ENCODE measurements around the gene HOXB13. TPM values are rescaled to one million over a fixed set of nuclear protein-coding genes. Genes with fewer than 3 reads are reported as not detected.

HOXB13 gene
- total and polyA plus RNA-seq, 2 experiments from 2014 or later, result not detected

DNA sequence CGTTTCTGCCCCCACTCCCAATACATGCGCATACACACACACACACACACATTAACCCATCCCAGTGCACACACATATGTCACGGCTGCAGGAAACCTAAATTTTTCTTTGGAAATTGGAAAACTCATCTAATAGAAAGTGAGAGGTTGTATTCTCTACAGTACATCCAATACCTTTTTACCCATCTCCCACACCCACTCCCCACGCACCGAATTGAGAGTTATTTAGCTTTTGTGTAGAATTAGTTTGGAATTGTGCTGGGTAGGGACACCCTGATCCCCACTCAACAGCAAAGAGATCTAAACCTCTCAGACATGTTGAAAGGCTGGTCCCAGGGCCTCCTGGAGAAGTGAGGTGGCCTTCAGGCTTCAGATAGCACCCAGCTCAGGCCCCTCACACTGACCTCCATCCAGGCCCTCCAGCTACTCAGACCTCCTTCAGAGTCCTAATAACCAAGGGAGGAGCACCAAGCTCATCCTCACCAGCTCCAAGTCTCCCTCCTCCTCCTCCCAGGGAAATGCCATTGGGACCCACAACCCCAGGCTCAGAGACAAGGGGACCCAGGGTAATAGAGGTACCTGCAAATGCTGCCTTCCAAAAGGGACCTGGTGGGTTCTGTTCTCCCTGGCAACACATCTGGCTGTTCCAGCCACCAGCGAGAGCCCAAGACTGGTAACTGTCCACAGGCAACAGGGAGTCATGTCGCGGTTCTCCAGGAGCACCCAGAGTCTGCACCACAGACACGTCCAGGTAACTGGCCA, 955 bp downstream of the HOXB13 start:
- no peaks in the 10 kb centered on the region for H3K79me2 ChIP-seq (replicated peaks; ENCODE audit: insufficient read depth)
- peak; percentile 52 for TF ChIP-seq EZH2 (IDR thresholded peaks at IDR 0.05; ENCODE audit: low read depth, unreplicated experiment)
- TF ChIP-seq, protein P1, sequence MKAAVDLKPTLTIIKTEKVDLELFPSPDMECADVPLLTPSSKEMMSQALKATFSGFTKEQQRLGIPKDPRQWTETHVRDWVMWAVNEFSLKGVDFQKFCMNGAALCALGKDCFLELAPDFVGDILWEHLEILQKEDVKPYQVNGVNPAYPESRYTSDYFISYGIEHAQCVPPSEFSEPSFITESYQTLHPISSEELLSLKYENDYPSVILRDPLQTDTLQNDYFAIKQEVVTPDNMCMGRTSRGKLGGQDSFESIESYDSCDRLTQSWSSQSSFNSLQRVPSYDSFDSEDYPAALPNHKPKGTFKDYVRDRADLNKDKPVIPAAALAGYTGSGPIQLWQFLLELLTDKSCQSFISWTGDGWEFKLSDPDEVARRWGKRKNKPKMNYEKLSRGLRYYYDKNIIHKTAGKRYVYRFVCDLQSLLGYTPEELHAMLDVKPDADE (IDR thresholded peaks at IDR 0.05), result no peak
- TF ChIP-seq, protein P2, sequence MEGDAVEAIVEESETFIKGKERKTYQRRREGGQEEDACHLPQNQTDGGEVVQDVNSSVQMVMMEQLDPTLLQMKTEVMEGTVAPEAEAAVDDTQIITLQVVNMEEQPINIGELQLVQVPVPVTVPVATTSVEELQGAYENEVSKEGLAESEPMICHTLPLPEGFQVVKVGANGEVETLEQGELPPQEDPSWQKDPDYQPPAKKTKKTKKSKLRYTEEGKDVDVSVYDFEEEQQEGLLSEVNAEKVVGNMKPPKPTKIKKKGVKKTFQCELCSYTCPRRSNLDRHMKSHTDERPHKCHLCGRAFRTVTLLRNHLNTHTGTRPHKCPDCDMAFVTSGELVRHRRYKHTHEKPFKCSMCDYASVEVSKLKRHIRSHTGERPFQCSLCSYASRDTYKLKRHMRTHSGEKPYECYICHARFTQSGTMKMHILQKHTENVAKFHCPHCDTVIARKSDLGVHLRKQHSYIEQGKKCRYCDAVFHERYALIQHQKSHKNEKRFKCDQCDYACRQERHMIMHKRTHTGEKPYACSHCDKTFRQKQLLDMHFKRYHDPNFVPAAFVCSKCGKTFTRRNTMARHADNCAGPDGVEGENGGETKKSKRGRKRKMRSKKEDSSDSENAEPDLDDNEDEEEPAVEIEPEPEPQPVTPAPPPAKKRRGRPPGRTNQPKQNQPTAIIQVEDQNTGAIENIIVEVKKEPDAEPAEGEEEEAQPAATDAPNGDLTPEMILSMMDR (conservative IDR thresholded peaks at IDR 0.05; ENCODE audit: low read depth in 2 of 2), result no peak
- TF ChIP-seq CREB1 (CRISPR knock-in tag; IDR thresholded peaks at IDR 0.05; ENCODE audit: low read depth), result no peak
- DNase-seq (ENCODE audit: low spot score) (no peak), ATAC-seq (no peak)
- H2AFZ ChIP-seq, result no peak overlapping the region
- no peaks in the 10 kb centered on the region for H3K36me3 ChIP-seq (ENCODE audit: insufficient read depth)
- Mint-ChIP-seq H3K4me1 (peaks cover 23% of the 10 kb centered on the region), H3K9me3 (no peaks in the 10 kb centered on the region), H3K27ac (no peak overlapping the region), H3K36me3 (ENCODE audit: low read depth) (peaks cover 3% of the 10 kb centered on the region; the same call in 1 of the 3 replicates), H3K4me3 (peak overlapping the region; percentile 65; the same call in 2 of the 3 replicates), H3K27me3 (ENCODE audit: insufficient read depth, low read depth, poor library complexity) (peaks cover 100% of the 10 kb centered on the region)
- no peak overlapping the region for H3K4me3 ChIP-seq
- peaks cover 61% of the 10 kb centered on the region for H4K20me1 ChIP-seq (replicated peaks; ENCODE audit: insufficient read depth)
- H3K4me2 ChIP-seq, result no peak overlapping the region
- no peaks in the 10 kb centered on the region for H3K9me2 ChIP-seq (ENCODE audit: insufficient read depth)
- H3K4me1 ChIP-seq (ENCODE audit: insufficient read depth), result peaks cover 27% of the 10 kb centered on the region; the same call in 1 of the 2 replicates
- H3K27ac ChIP-seq (ENCODE audit: low read depth), result no peak overlapping the region
- H3K27me3 ChIP-seq (ENCODE audit: insufficient read depth), result peaks cover 100% of the 10 kb centered on the region
- H3F3A ChIP-seq (replicated peaks; ENCODE audit: low read depth), result peaks cover 30% of the 10 kb centered on the region

DNA sequence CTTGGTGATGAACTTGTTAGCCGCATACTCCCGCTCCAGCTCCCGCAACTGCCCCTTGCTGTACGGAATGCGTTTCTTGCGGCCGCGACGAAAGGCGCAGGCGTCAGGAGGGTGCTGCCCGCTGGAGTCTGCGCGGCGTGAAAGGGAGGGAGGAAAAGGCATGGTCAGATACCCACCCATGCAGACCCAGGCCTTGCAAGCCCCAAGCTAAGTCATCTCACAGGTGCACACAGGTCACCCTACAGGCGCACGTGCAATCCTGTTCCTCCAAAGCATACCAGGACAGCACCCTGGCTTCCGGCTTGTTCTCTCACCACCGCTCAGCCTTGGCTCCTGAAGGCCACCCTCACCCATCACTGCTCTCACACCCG, 1.6 kb downstream of the HOXB13 start:
- no peaks in the 10 kb centered on the region for H3K79me2 ChIP-seq (replicated peaks; ENCODE audit: insufficient read depth)
- DNase-seq (ENCODE audit: low spot score) (no peak), ATAC-seq (no peak)
- no peak overlapping the region for H2AFZ ChIP-seq
- H3K27ac Mint-ChIP-seq, result no peak overlapping the region
- peaks cover 56% of the 10 kb centered on the region for H4K20me1 ChIP-seq (replicated peaks; ENCODE audit: insufficient read depth)
- H3K36me3 Mint-ChIP-seq (ENCODE audit: low read depth), result peaks cover 3% of the 10 kb centered on the region; the same call in 1 of the 3 replicates
- H3K36me3 ChIP-seq (ENCODE audit: insufficient read depth), result no peaks in the 10 kb centered on the region
- H3K9me2 ChIP-seq (ENCODE audit: insufficient read depth), result no peaks in the 10 kb centered on the region
- H3K4me2 ChIP-seq, result no peak overlapping the region
- H3K27me3 Mint-ChIP-seq (ENCODE audit: insufficient read depth, low read depth, poor library complexity), result peaks cover 100% of the 10 kb centered on the region
- no peak overlapping the region for H3K27ac ChIP-seq (ENCODE audit: low read depth)
- peaks cover 100% of the 10 kb centered on the region for H3K27me3 ChIP-seq (ENCODE audit: insufficient read depth)
- peaks cover 33% of the 10 kb centered on the region for H3F3A ChIP-seq (replicated peaks; ENCODE audit: low read depth)
- H3K4me3 Mint-ChIP-seq, result no peak overlapping the region
- H3K4me3 ChIP-seq, result no peak overlapping the region
- H3K9me3 Mint-ChIP-seq, result no peaks in the 10 kb centered on the region
- TF ChIP-seq ZNF114 (CRISPR knock-in tag; IDR thresholded peaks at IDR 0.05), result no peak
- peak; percentile 82 for TF ChIP-seq EZH2 (IDR thresholded peaks at IDR 0.05; ENCODE audit: low read depth, unreplicated experiment)
- H3K4me1 ChIP-seq (ENCODE audit: insufficient read depth), result peaks cover 24% of the 10 kb centered on the region; the same call in 1 of the 2 replicates
- peaks cover 24% of the 10 kb centered on the region for H3K4me1 Mint-ChIP-seq

Measured in GM23338 (cell line).